Fibroblast of lung (primary cell): Measurements from ENCODE around the gene WDR83. TPM values are rescaled to one million over a fixed set of nuclear protein-coding genes. Genes with fewer than 3 reads are reported as not detected.
A peak's percentile ranks its signal among the peaks of the same experiment; 100 is the strongest.

Experiments
- DNase-seq, 2 donors: peaks; one replicate each; pipeline versions ENCODE4 v3.0.0 to v3.0.0-alpha.2; 2010; ENCODE audit warnings: low read depth in 2 of 2
- H2AFZ ChIP-seq: 2 replicates; pipeline ENCODE4 v1.5.1; 2012; ENCODE audit warnings: low read length, control low read depth, inconsistent platforms
- H3K27ac ChIP-seq: 2 replicates; pipeline ENCODE4 v1.5.1; 2011; ENCODE audit warnings: low read length, control low read depth; ENCODE audit not compliant: insufficient read depth
- H3K27me3 ChIP-seq: 2 replicates; pipeline ENCODE4 v1.5.1; 2011; ENCODE audit warnings: mild to moderate bottlenecking, low read length; ENCODE audit not compliant: control insufficient read depth, insufficient read depth
- H3K36me3 ChIP-seq: 2 replicates; pipeline ENCODE4 v1.5.1; 2011; ENCODE audit warnings: low read length; ENCODE audit not compliant: control insufficient read depth, insufficient read depth
- H3K4me1 ChIP-seq: 2 replicates; pipeline ENCODE4 v1.5.1; 2011; ENCODE audit warnings: low read length; ENCODE audit not compliant: control insufficient read depth, insufficient read depth; ENCODE audit errors: extremely low read depth
- H3K4me2 ChIP-seq: 2 replicates; pipeline ENCODE4 v1.5.1; 2011; ENCODE audit warnings: low read length, control low read depth; ENCODE audit not compliant: insufficient read depth; ENCODE audit errors: extremely low read depth
- H3K4me3 ChIP-seq, 4 experiments: fragments of 200-600 bp in 1 of 4; sonication (generic) in 1 of 4; replicated peaks in 1 of 4; 2 replicates each; pipeline ENCODE4 v1.5.1; 2011 to 2016; ENCODE audit warnings: low read length in 4 of 4, low read depth in 3 of 4, mild to moderate bottlenecking in 3 of 4, control low read depth in 2 of 4, inconsistent platforms in 1 of 4, mixed read lengths in 1 of 4; ENCODE audit not compliant: insufficient read depth in 1 of 4; ENCODE audit errors: control extremely low read depth in 1 of 4
- H3K79me2 ChIP-seq: 2 replicates; pipeline ENCODE4 v1.5.1; 2012; ENCODE audit warnings: mild to moderate bottlenecking, low read length, inconsistent platforms; ENCODE audit not compliant: control insufficient read depth, insufficient read depth
- H3K9ac ChIP-seq: 2 replicates; pipeline ENCODE4 v1.5.1; 2011; ENCODE audit warnings: mild to moderate bottlenecking, low read length, control low read depth; ENCODE audit not compliant: insufficient read depth
- H3K9me3 ChIP-seq: 2 replicates; pipeline ENCODE4 v1.5.1; 2012; ENCODE audit warnings: low read depth, low read length; ENCODE audit not compliant: control insufficient read depth, insufficient read depth
- H4K20me1 ChIP-seq: 2 replicates; pipeline ENCODE4 v1.5.1; 2011; ENCODE audit warnings: low read length; ENCODE audit not compliant: control insufficient read depth, insufficient read depth; ENCODE audit errors: extremely low read depth
- EZH2 ChIP-seq: IDR thresholded peaks from 2 replicates; pipeline ENCODE4 v1.5.1; 2012; ENCODE audit warnings: low read length, control low read depth, mild to moderate bottlenecking; ENCODE audit errors: missing control alignments
- polyA plus RNA-seq, 2 donors: library from polyadenylated mRNA; depleted of rRNA in 1 of 2; stranded (reverse) in 1 of 2; unstranded in 1 of 2; fragments of >200 nt; gene quantifications; 2 replicates each; pipeline ENCODE4 v1.2.1, GENCODE V29; 2011 to 2012; ENCODE audit warnings: missing spikeins in 1 of 2
- total RNA-seq: library from RNA; depleted of rRNA; stranded (reverse); fragments of >200 nt; gene quantifications from 2 replicates; pipeline ENCODE4 v1.2.1, GENCODE V29; 2014
- TF ChIP-seq, protein P1 (sequence below), 2 donors: IDR thresholded peaks in 1 of 2; conservative IDR thresholded peaks in 1 of 2; 1 replicate in 1 of 2; 2 replicates in 1 of 2; pipeline ENCODE4 v1.5.1; 2011 to 2012; ENCODE audit warnings: low read length in 2 of 2, control low read depth in 1 of 2, inconsistent platforms in 1 of 2, low read depth in 1 of 2, mild to moderate bottlenecking in 1 of 2

WDR83 gene
- total and polyA plus RNA-seq, 2 donors (not counting 1 experiment from before 2014, with no cell fraction given), result 4.1 to 11.7 TPM

GRCh38 chr19:12722566-12723380 lies 56.2 kb downstream of the WDR83 start:
- Histone ChIP-seq H3K27me3 (no peaks in the 10 kb centered on the region), H3K4me1 (peaks cover 11% of the 10 kb centered on the region), H3K4me2 (peak overlapping the region; percentile 100), H2AFZ (peak overlapping the region; percentile 84), H4K20me1 (no peaks in the 10 kb centered on the region), H3K27ac (peak overlapping the region; percentile 84), H3K9me3 (no peaks in the 10 kb centered on the region), H3K9ac (peak overlapping the region; percentile 92), H3K4me3 (peak overlapping the region; percentile 67 to 88 (median 84)), H3K36me3 (peaks cover 10% of the 10 kb centered on the region), H3K79me2 (peaks cover 51% of the 10 kb centered on the region)
- DNase-seq, result peak; percentile 99 to 100
- no peak for TF ChIP-seq EZH2
- TF ChIP-seq, protein P1, sequence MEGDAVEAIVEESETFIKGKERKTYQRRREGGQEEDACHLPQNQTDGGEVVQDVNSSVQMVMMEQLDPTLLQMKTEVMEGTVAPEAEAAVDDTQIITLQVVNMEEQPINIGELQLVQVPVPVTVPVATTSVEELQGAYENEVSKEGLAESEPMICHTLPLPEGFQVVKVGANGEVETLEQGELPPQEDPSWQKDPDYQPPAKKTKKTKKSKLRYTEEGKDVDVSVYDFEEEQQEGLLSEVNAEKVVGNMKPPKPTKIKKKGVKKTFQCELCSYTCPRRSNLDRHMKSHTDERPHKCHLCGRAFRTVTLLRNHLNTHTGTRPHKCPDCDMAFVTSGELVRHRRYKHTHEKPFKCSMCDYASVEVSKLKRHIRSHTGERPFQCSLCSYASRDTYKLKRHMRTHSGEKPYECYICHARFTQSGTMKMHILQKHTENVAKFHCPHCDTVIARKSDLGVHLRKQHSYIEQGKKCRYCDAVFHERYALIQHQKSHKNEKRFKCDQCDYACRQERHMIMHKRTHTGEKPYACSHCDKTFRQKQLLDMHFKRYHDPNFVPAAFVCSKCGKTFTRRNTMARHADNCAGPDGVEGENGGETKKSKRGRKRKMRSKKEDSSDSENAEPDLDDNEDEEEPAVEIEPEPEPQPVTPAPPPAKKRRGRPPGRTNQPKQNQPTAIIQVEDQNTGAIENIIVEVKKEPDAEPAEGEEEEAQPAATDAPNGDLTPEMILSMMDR (conservative IDR thresholded peaks at IDR 0.05 in 1 of 2, IDR thresholded peaks at IDR 0.05 in 1 of 2; ENCODE audit: low read depth in 1 of 2, low read length in 2 of 2), result no peak

DNA sequence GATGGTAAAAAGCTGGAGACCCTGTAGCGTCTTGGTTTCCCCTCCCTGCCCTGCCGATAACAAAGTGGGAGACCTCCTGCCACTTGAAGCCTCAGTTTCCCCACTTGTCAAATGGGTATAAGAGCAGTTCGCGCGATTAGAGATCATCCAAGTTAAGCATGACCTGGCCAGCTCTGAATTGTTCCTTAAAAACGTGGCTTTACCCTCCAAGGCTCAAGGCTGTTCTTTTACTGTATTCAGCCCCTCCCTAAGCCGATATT lies 56.7 kb downstream of the WDR83 start:
- DNase-seq, result peak; percentile 12 to 14
- peaks cover 47% of the 10 kb centered on the region for H3K79me2 ChIP-seq

DNA sequence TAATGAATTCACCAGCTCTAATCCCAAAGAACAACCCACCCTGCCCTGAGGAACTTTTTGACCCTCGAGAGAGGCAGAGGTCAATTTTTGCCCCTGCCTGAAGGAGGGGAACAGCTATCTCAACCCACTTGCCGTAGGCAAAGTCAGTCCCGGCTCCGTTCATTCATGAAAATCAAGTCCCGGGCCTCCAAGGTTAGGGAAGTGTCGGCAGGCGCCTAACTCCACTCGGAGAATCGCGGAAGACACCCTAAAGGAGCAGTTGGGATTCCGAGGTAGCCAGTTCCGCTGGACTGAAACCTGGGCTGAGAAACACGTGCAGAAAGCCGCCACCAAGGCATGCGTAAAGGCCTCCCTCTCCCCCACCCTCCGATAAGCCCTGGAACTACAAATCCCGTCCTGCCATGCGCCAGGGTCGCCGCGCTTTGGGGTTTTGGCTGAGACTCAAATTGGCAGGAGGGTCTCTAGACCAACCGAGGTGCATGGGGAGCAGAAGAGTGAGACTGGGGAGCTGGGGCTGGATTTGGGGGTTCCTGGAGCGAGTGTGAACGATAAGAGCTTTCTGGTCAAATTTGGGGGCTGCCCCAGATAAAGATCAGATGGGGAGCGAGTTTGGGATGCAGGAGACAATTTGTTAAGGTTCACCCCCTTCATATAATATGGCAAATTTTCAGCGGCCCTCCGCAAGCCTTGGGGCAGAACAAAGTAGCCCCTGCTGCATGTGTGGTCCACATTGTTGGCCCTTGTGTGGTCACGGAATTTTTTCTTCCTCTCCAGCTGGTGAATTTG lies 57.2 kb downstream of the WDR83 start, which contains the start of gene TNPO2:
Gene TNPO2 (minus strand): TSS at position 292 of the 786 bp plus-strand sequence. CDS start 2,955 bp downstream, outside the sequence.
- no peaks in the 10 kb centered on the region for H3K9me3 ChIP-seq
- H3K79me2 ChIP-seq, result peaks cover 42% of the 10 kb centered on the region
- peak within 1 kb of the TSS; percentile 66 to 88 (median 76) for H3K4me3 ChIP-seq
- H3K36me3 ChIP-seq, result peaks cover 7% of the 10 kb centered on the region
- peak within 1 kb of the TSS; percentile 84 for H3K27ac ChIP-seq
- no peaks in the 10 kb centered on the region for H3K27me3 ChIP-seq
- peaks cover 7% of the 10 kb centered on the region for H3K4me1 ChIP-seq
- peak; percentile 68 to 71 for DNase-seq
- peak within 1 kb of the TSS; percentile 100 for H3K4me2 ChIP-seq
- peak within 1 kb of the TSS; percentile 61 for H3K9ac ChIP-seq
- peak within 1 kb of the TSS; percentile 84 for H2AFZ ChIP-seq
- TF ChIP-seq, protein P1 (conservative IDR thresholded peaks at IDR 0.05 in 1 of 2, IDR thresholded peaks at IDR 0.05 in 1 of 2; ENCODE audit: low read depth in 1 of 2, low read length in 2 of 2), result no peak
- TF ChIP-seq EZH2, result no peak
- no peaks in the 10 kb centered on the region for H4K20me1 ChIP-seq

More for the DNA sequence above, 56.7 kb downstream of the WDR83 start:
- peaks cover 11% of the 10 kb centered on the region for H3K36me3 ChIP-seq
- peak overlapping the region; percentile 84 for H3K27ac ChIP-seq
- peaks cover 11% of the 10 kb centered on the region for H3K4me1 ChIP-seq
- no peaks in the 10 kb centered on the region for H3K9me3 ChIP-seq
- H3K9ac ChIP-seq, result peak overlapping the region; percentile 61
- peak overlapping the region; percentile 100 for H3K4me2 ChIP-seq
- H2AFZ ChIP-seq, result peak overlapping the region; percentile 68
- H3K4me3 ChIP-seq, result peak overlapping the region; percentile 66 to 88 (median 76)
- H3K27me3 ChIP-seq, result no peaks in the 10 kb centered on the region
- no peak for TF ChIP-seq EZH2
- TF ChIP-seq, protein P1 (conservative IDR thresholded peaks at IDR 0.05 in 1 of 2, IDR thresholded peaks at IDR 0.05 in 1 of 2; ENCODE audit: low read depth in 1 of 2, low read length in 2 of 2), result no peak
- H4K20me1 ChIP-seq, result no peaks in the 10 kb centered on the region
